GM12878 (cell line): ENCODE data around the gene DDO. TPM values are rescaled to one million over a fixed set of nuclear protein-coding genes. Genes with fewer than 3 reads are reported as not detected.

ENCODE experiments used
- ATAC-seq: fragments of 200-7000 bp; cut with Tn5 transposase; 3 replicates; pipeline ENCODE4 v1.9.1; 2020; ENCODE audit warnings: mild to moderate bottlenecking, moderate library complexity
- BruUV-seq: library from RNA; stranded (reverse); fragments of 400-500 nt; replicated peaks from 2 replicates; lab custom pipeline; 2021; lab: Mats Ljungman, UMichigan
- CTCF ChIA-PET: fragments of 300-600 bp; sonication (Branson Sonifier 250); formaldehyde crosslinking; extraction: SDS; loops from one replicate; lab custom pipeline; 2021; ENCODE audit warnings: inconsistent platforms; lab: Yijun Ruan, JAX
- POLR2A ChIA-PET: fragments of 350-600 bp; formaldehyde crosslinking; extraction: SDS; loops from one replicate; lab custom pipeline; 2021; ENCODE audit warnings: inconsistent platforms; lab: Charles Lee
- RAD21 ChIA-PET: fragments of 300-600 bp; sonication (Branson Sonifier 250); formaldehyde crosslinking; loops from one replicate; lab custom pipeline; 2023; ENCODE audit warnings: antibody characterized with exemption; ENCODE audit not compliant: unreplicated experiment; lab: Charles Lee
- SMC1A ChIA-PET: fragments of 300-600 bp; sonication (Branson Sonifier 250); formaldehyde crosslinking; loops from one replicate; lab custom pipeline; 2023; ENCODE audit not compliant: unreplicated experiment, uncharacterized antibody; lab: Charles Lee
- DNase-seq: peaks from one replicate; pipeline ENCODE4 v3.0.0-alpha.2; 2011; ENCODE audit warnings: low read depth, low spot score
- FAIRE-seq: peaks from 3 replicates; lab custom pipeline; 2011; peaks lifted over from hg19 to GRCh38; lab: Jason Lieb, UNC
- H2AFZ ChIP-seq: 2 replicates; pipeline ENCODE4 v1.6.0; 2011; ENCODE audit warnings: low read depth, low read length, control low read depth; ENCODE audit not compliant: control insufficient read depth
- H3K27ac ChIP-seq: 2 replicates; pipeline ENCODE4 v1.5.1; 2011; ENCODE audit warnings: control low read depth; ENCODE audit not compliant: control insufficient read depth, insufficient read depth
- H3K27me3 ChIP-seq, 2 experiments: replicated peaks in 1 of 2; 2 replicates each; pipeline versions ENCODE4 v1.6.0 to v1.6.1; 2011; ENCODE audit warnings: low read length in 1 of 2; ENCODE audit not compliant: control insufficient read depth in 2 of 2, insufficient read depth in 2 of 2
- H3K36me3 ChIP-seq, 2 experiments: 2 replicates each; pipeline ENCODE4 v1.5.1; 2011; ENCODE audit warnings: low read length in 1 of 2; ENCODE audit not compliant: control insufficient read depth in 2 of 2, insufficient read depth in 2 of 2
- H3K4me1 ChIP-seq: 2 replicates; pipeline ENCODE4 v1.6.1; 2011; ENCODE audit warnings: mild to moderate bottlenecking, low read length, moderate library complexity, mixed read lengths; ENCODE audit not compliant: control insufficient read depth, insufficient read depth
- H3K4me2 ChIP-seq: 2 replicates; pipeline ENCODE4 v1.6.0; 2011; ENCODE audit warnings: control low read depth; ENCODE audit not compliant: control insufficient read depth, insufficient read depth
- H3K4me3 ChIP-seq: fragments of 200-600 bp; sonication (generic); 2 replicates; pipeline ENCODE4 v1.5.1; 2016
- H3K79me2 ChIP-seq: 2 replicates; pipeline ENCODE4 v1.6.0; 2011; ENCODE audit warnings: low read length; ENCODE audit not compliant: control insufficient read depth, insufficient read depth
- H3K9ac ChIP-seq: 2 replicates; pipeline ENCODE4 v1.8.0; 2011; ENCODE audit warnings: low read length, control low read depth, mixed read lengths; ENCODE audit not compliant: control insufficient read depth, insufficient read depth
- H3K9me3 ChIP-seq: replicated peaks from 3 replicates; pipeline ENCODE4 v1.5.1; 2011; ENCODE audit warnings: mild to moderate bottlenecking, low read length; ENCODE audit not compliant: control insufficient read depth, insufficient read depth
- H4K20me1 ChIP-seq: 2 replicates; pipeline ENCODE4 v1.6.0; 2011; ENCODE audit not compliant: control insufficient read depth, insufficient read depth
- ATF7 ChIP-seq: fragments of 450-650 bp; IDR thresholded peaks from 2 replicates; pipeline ENCODE4 v1.6.1; 2016; ENCODE audit warnings: low read depth, mild to moderate bottlenecking
- BCLAF1 ChIP-seq: fragments of 450-650 bp; IDR thresholded peaks from 2 replicates; pipeline ENCODE4 v1.6.1; 2017; ENCODE audit warnings: antibody characterized with exemption, mild to moderate bottlenecking, moderate library complexity
- BHLHE40 ChIP-seq, 2 experiments: fragments of 450-650 bp in 1 of 2; IDR thresholded peaks; 2 replicates each; pipeline ENCODE4 v1.6.1; 2011 to 2017; ENCODE audit warnings: low read depth in 2 of 2, borderline replicate concordance in 1 of 2, improper control_type of control experiment in 1 of 2, low read length in 1 of 2, mild to moderate bottlenecking in 1 of 2
- CBX3 ChIP-seq: fragments of 200-600 bp; sonication (generic); IDR thresholded peaks from 2 replicates; pipeline ENCODE4 v1.6.1; 2016; ENCODE audit warnings: low read depth, borderline replicate concordance
- CHD1 ChIP-seq: IDR thresholded peaks from 2 replicates; pipeline ENCODE4 v1.6.1; 2012; ENCODE audit warnings: low read depth, low read length, improper control_type of control experiment
- EGR1 ChIP-seq, 2 experiments: IDR thresholded peaks; 1 replicate in 1 of 2; 2 replicates in 1 of 2; pipeline ENCODE4 v1.6.1; 2011 to 2012; ENCODE audit warnings: low read depth in 2 of 2, low read length in 2 of 2, borderline replicate concordance in 1 of 2, mild to moderate bottlenecking in 1 of 2, moderate library complexity in 1 of 2
- NR2C2 ChIP-seq: IDR thresholded peaks from 2 replicates; pipeline ENCODE4 v1.6.1; 2011; ENCODE audit warnings: borderline replicate concordance, low read depth; ENCODE audit not compliant: control insufficient read depth, insufficient read length
- POLR2AphosphoS5 ChIP-seq: IDR thresholded peaks from 2 replicates; pipeline ENCODE4 v1.6.1; 2011; ENCODE audit warnings: mild to moderate bottlenecking, low read length, inconsistent platforms
- SIN3A ChIP-seq: IDR thresholded peaks from 2 replicates; pipeline ENCODE4 v1.6.1; 2012; ENCODE audit warnings: low read depth, low read length, improper control_type of control experiment
- SMARCA5 ChIP-seq: fragments of 450-650 bp; IDR thresholded peaks from 2 replicates; pipeline ENCODE4 v1.6.1; 2017; ENCODE audit warnings: mild to moderate bottlenecking
- YBX1 ChIP-seq: fragments of 450-650 bp; IDR thresholded peaks from 2 replicates; pipeline ENCODE4 v1.6.1; 2016; ENCODE audit warnings: antibody characterized with exemption
- ZZZ3 ChIP-seq: IDR thresholded peaks from 2 replicates; pipeline ENCODE4 v1.6.1; 2011; ENCODE audit warnings: low read depth; ENCODE audit not compliant: control insufficient read depth, insufficient read length
- whole genome bisulfite sequencing: methylation state at CpG from one replicate; pipeline ENCODE4 v1.1.6; 2016; ENCODE audit warnings: low lambda C conversion rate; ENCODE audit not compliant: insufficient replicate concordance, insufficient coverage; ENCODE audit errors: missing lambda C conversion rate; 5-methylcytosine and 5-hydroxymethylcytosine counted together
- in situ Hi-C: fragments of 300-500 bp; cut with MboI; formaldehyde crosslinking; loops from 9 replicates; pipeline ENCODE4 v1.14.3; 2018; ENCODE audit warnings: mixed read lengths
- intact Hi-C: fragments of 100-400 bp; cut with micrococcal nuclease; formaldehyde crosslinking; loops from one replicate; pipeline ENCODE4 v1.14.2; 2022; ENCODE audit not compliant: unreplicated experiment
- polyA plus RNA-seq, 11 experiments: library from polyadenylated mRNA; depleted of rRNA in 4 of 11; unstranded in 6 of 11; stranded (reverse) in 5 of 11; fragments of >200 nt; fragmentation: Nextera tagmentation in 4 of 11; fragmentation: Illumina TruSeq in 1 of 11; extraction: Ambion mirVana in 4 of 11; extraction: Trizol in 1 of 11; gene quantifications; 1 replicate in 1 of 11; 2 replicates in 10 of 11; pipeline versions ENCODE4 v1.2.1 to v1.2.3, GENCODE V29; 2011 to 2016; ENCODE audit warnings: inconsistent platforms in 2 of 11, missing spikeins in 2 of 11, low read depth in 1 of 11
- total RNA-seq, 4 experiments: library from RNA; depleted of rRNA in 3 of 4; stranded (reverse); fragments of >200 nt in 3 of 4; fragmentation: Illumina TruSeq in 1 of 4; extraction: Trizol in 1 of 4; gene quantifications; 2 replicates each; pipeline versions ENCODE4 v1.2.1 to v1.2.3, GENCODE V29; 2013 to 2021

Gene DDO
- total and polyA plus RNA-seq, 10 of the 15 experiments (the other 5 are each of a cell fraction or from before 2014, with no cell fraction given) = 0.04 to 0.14 (median 0.09) TPM; not detected in 6

DNA sequence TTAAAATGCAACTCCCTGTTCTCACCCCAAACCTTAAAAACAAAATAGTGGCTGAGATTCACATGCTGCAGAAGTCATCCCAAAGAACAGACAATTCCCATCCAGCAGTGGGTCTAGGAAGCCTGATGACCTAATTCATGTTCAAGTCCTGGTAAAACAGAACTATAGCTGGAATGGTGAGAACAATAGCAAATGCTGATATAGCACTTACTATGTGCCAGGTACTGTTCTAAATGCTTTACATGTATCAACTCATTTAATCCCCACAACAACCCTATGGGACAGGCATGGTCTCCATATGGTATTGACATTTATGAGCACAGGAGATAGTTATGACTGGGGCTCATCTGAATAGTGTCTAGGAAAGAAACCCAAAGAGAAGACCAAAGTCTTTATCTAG, 5.6 kb downstream of the DDO start (continued):
- TF ChIP-seq ZZZ3 = no peak
- TF ChIP-seq POLR2AphosphoS5 = no peak
- no peak for TF ChIP-seq EGR1 (IDR thresholded peaks at IDR 0.05; ENCODE audit: borderline replicate concordance in 1 of 2, low read depth in 2 of 2, low read length in 2 of 2)
- TF ChIP-seq CBX3 = no peak
- no peak for TF ChIP-seq BHLHE40 (IDR thresholded peaks at IDR 0.05; ENCODE audit: borderline replicate concordance in 1 of 2, low read depth in 2 of 2, low read length in 1 of 2)
- TF ChIP-seq ATF7 = no peak
- no peak for TF ChIP-seq SMARCA5
- TF ChIP-seq NR2C2 = no peak

DNA sequence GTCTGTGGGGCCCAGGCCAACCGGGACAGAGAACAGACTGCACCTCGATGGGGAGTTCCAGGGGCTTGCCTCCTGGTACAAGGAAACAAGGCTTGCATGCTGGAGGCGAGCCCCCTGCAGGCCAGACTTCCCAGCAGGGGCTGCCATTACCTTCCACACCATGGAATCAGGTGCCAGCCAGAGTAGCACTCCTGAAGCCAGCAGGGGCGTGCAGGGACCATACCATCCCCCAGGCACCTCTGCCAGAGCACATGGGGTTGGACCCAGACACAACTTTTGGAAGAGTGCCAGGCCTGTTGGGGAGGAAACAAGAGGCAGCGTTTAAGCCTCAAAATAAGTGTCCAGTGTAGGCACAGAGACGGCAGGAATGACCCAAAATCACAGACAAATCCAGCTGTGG, 6.5 kb downstream of the DDO start:
- Histone ChIP-seq H2AFZ (no peak overlapping the region), H3K4me3 (no peak overlapping the region), H3K79me2 (no peaks in the 10 kb centered on the region), H3K4me2 (no peak overlapping the region), H3K9ac (no peak overlapping the region), H4K20me1 (no peaks in the 10 kb centered on the region), H3K27ac (no peak overlapping the region), H3K36me3 (no peaks in the 10 kb centered on the region), H3K4me1 (no peaks in the 10 kb centered on the region), H3K27me3 (no peaks in the 10 kb centered on the region; a peak in 3 of 4 replicates), H3K9me3 (no peaks in the 10 kb centered on the region)
- POLR2A ChIA-PET = no interaction called here
- BruUV-seq = no TSS peak
- CTCF ChIA-PET = no interaction called here
- in situ Hi-C loops (no loop called here), intact Hi-C loops (no loop called here)
- no peak for ATAC-seq
- RAD21 ChIA-PET = no interaction called here
- FAIRE-seq = no peak
- 28% methylated on average over 6 of the region's 6 CpGs for WGBS
- SMC1A ChIA-PET = interaction anchor here (1.1 kb wide), 1 partner anchor 19 kb away, joined by 3 read pairs; no protein-coding TSS in a partner anchor
- DNase-seq = no peak
- TF ChIP-seq CHD1 (no peak), YBX1 (no peak), BCLAF1 (no peak), SIN3A (no peak)
